ENCODE measurements around the gene CYB5A. TPM values are rescaled to one million over a fixed set of nuclear protein-coding genes. Genes with fewer than 3 reads are reported as not detected.

CYB5A gene
- total and polyA plus RNA-seq, 9 of the 15 experiments (the other 6 are each of a cell fraction or from before 2014, with no cell fraction given): 11.9 to 22.6 (median 14.1) TPM

DNA sequence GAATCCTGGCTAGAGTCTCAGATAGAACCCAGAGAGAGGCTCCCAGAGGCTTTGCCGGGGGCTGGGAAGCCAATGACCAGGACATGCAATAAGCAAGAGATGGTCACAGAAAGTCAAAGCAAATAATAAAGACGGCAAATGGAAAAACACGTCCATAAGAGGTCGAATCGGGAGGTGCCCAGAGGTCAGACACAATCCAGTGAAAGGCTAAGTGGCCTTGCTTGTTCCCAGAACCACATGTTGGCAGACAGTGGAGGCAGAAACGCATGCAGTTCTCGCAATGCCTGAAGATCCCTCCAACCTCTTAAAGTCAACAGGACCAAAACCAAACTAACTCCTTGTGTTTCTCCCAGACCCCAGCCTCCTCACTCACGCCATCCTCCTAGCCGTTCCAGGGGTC, 3.0 kb downstream of the CYB5A start:
- Histone ChIP-seq H3K27ac (ENCODE audit: extremely low read depth, low read depth, low read length) (no peak overlapping the region), H3K9ac (ENCODE audit: insufficient read depth in 1 of 2, low read depth in 2 of 2, low read length in 2 of 2) (no peak overlapping the region), H2AFZ (ENCODE audit: low read depth, low read length) (no peak overlapping the region), H3K27me3 (ENCODE audit: control insufficient read depth in 2 of 2, insufficient read depth in 2 of 2, low read length in 2 of 2) (no peaks in the 10 kb centered on the region), H4K20me1 (replicated peaks; ENCODE audit: control insufficient read depth, insufficient read depth, low read length) (no peaks in the 10 kb centered on the region), H3K9me3 (replicated peaks; ENCODE audit: control insufficient read depth, insufficient read depth, low read depth, low read length) (no peaks in the 10 kb centered on the region), H3K4me3 (no peak overlapping the region), H3K79me2 (ENCODE audit: control insufficient read depth, insufficient read depth, low read length) (no peaks in the 10 kb centered on the region; the same call in 2 of the 3 replicates), H3K9me1 (ENCODE audit: control insufficient read depth, insufficient read depth, low read length) (no peaks in the 10 kb centered on the region), H3K36me3 (ENCODE audit: control insufficient read depth, insufficient read depth, low read length) (no peaks in the 10 kb centered on the region), H3K4me2 (ENCODE audit: insufficient read depth, low read length) (0 out of 2 replicates have a peak overlapping the region, but pooled peaks have one; percentile 0), H3K4me1 (replicated peaks in 1 of 2; ENCODE audit: control insufficient read depth in 2 of 2, insufficient read depth in 2 of 2, low read length in 2 of 2) (peaks cover 2 to 11% of the 10 kb centered on the region in 2 experiments; a peak in 3 of 5 replicates)
- in situ Hi-C loops (cut with MboI): no loop called here
- ATAC-seq (no peak), FAIRE-seq (no peak), DNase-seq (ENCODE audit: extremely low read depth in 1 of 4, low spot score in 3 of 4) (no peak)
- intact Hi-C loops (cut with micrococcal nuclease): no loop called here
- ChIA-PET POLR2A (no interaction called here), CTCF (ENCODE audit: low intra/inter-chr PET ratio) (no interaction called here)
- WGBS (ENCODE audit: insufficient coverage, low coverage, missing lambda C conversion rate): 23% methylated on average over 9 of the region's 9 CpGs
- BruUV-seq (replicated peaks): no TSS peak
- TF ChIP-seq, protein P1, sequence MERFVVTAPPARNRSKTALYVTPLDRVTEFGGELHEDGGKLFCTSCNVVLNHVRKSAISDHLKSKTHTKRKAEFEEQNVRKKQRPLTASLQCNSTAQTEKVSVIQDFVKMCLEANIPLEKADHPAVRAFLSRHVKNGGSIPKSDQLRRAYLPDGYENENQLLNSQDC (CRISPR knock-in tag; IDR thresholded peaks at IDR 0.05): no peak
- TF ChIP-seq MEF2A (IDR thresholded peaks at IDR 0.05; ENCODE audit: control insufficient read depth, low read depth, low read length): no peak
- no peak for TF ChIP-seq RBM15 (IDR thresholded peaks at IDR 0.05; ENCODE audit: insufficient read depth, low read length)
- TF ChIP-seq HCFC1 (IDR thresholded peaks at IDR 0.05; ENCODE audit: low read depth, low read length): no peak
- no peak for TF ChIP-seq SREBF1 (IDR thresholded peaks at IDR 0.05; ENCODE audit: borderline replicate concordance, low read depth, low read length)
- no peak for TF ChIP-seq BRF2 (IDR thresholded peaks at IDR 0.05; ENCODE audit: borderline replicate concordance, insufficient read depth, insufficient read length)
- no peak for TF ChIP-seq DIDO1 (tag; IDR thresholded peaks at IDR 0.05; ENCODE audit: low read depth)
- TF ChIP-seq TRIM24 (IDR thresholded peaks at IDR 0.05): no peak
- TF ChIP-seq THRAP3 (IDR thresholded peaks at IDR 0.05; ENCODE audit: borderline replicate concordance): no peak
- no peak for TF ChIP-seq SMARCA4 (IDR thresholded peaks at IDR 0.05)
- TF ChIP-seq, protein P2, sequence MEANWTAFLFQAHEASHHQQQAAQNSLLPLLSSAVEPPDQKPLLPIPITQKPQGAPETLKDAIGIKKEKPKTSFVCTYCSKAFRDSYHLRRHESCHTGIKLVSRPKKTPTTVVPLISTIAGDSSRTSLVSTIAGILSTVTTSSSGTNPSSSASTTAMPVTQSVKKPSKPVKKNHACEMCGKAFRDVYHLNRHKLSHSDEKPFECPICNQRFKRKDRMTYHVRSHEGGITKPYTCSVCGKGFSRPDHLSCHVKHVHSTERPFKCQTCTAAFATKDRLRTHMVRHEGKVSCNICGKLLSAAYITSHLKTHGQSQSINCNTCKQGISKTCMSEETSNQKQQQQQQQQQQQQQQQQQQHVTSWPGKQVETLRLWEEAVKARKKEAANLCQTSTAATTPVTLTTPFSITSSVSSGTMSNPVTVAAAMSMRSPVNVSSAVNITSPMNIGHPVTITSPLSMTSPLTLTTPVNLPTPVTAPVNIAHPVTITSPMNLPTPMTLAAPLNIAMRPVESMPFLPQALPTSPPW (CRISPR knock-in tag; IDR thresholded peaks at IDR 0.05): no peak
- TF ChIP-seq, protein P3, sequence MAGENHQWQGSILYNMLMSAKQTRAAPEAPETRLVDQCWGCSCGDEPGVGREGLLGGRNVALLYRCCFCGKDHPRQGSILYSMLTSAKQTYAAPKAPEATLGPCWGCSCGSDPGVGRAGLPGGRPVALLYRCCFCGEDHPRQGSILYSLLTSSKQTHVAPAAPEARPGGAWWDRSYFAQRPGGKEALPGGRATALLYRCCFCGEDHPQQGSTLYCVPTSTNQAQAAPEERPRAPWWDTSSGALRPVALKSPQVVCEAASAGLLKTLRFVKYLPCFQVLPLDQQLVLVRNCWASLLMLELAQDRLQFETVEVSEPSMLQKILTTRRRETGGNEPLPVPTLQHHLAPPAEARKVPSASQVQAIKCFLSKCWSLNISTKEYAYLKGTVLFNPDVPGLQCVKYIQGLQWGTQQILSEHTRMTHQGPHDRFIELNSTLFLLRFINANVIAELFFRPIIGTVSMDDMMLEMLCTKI (IDR thresholded peaks at IDR 0.05; ENCODE audit: partially characterized antibody): no peak
- TF ChIP-seq ZNF311 (CRISPR knock-in tag; IDR thresholded peaks at IDR 0.05): no peak
- no peak for TF ChIP-seq ZNF696 (CRISPR knock-in tag; conservative IDR thresholded peaks at IDR 0.05)
